Parathyroid adenoma (tissue), 2 donors: ENCODE measurements around the gene IL7R.
"Not testable (repeated sequence)": the region's sequence is repeated elsewhere in the genome, so short reads cannot be mapped to it uniquely, and the experiment has no call there.

Source experiments
- H2AFZ ChIP-seq: fragments of 300-600 bp; sonication (generic); one replicate; pipeline ENCODE4 v1.7.0; 2017; ENCODE audit warnings: antibody characterized with exemption, mild to moderate bottlenecking
- H3K27ac ChIP-seq: fragments of 300-600 bp; sonication (generic); one replicate; pipeline ENCODE4 v1.7.0; 2017
- H3K27me3 ChIP-seq: fragments of 300-600 bp; sonication (generic); one replicate; pipeline ENCODE4 v1.7.0; 2017; ENCODE audit warnings: low read length; ENCODE audit not compliant: control insufficient read depth, insufficient read depth
- H3K36me3 ChIP-seq: fragments of 300-600 bp; sonication (generic); one replicate; pipeline ENCODE4 v1.7.0; 2017; ENCODE audit warnings: low read length; ENCODE audit not compliant: control insufficient read depth, insufficient read depth
- H3K4me1 ChIP-seq: fragments of 300-600 bp; sonication (generic); one replicate; pipeline ENCODE4 v1.7.0; 2017; ENCODE audit warnings: control low read depth
- H3K4me2 ChIP-seq: fragments of 300-600 bp; sonication (generic); one replicate; pipeline ENCODE4 v1.7.0; 2017; ENCODE audit warnings: low read length
- H3K4me3 ChIP-seq: fragments of 300-600 bp; sonication (generic); one replicate; pipeline ENCODE4 v1.7.0; 2017; ENCODE audit warnings: low read depth, low read length
- H3K79me2 ChIP-seq: fragments of 300-600 bp; sonication (generic); one replicate; pipeline ENCODE4 v1.7.0; 2017; ENCODE audit warnings: control low read depth
- H3K9ac ChIP-seq: fragments of 300-600 bp; sonication (generic); one replicate; pipeline ENCODE4 v1.7.0; 2017; ENCODE audit warnings: mild to moderate bottlenecking
- H3K9me3 ChIP-seq: fragments of 300-600 bp; sonication (generic); one replicate; pipeline ENCODE4 v1.7.0; 2017; ENCODE audit warnings: low read length; ENCODE audit not compliant: control insufficient read depth
- TF ChIP-seq, protein P1 (sequence below): fragments of 300-600 bp; sonication (generic); IDR thresholded peaks from one replicate; pipeline ENCODE4 v1.7.0; 2017; ENCODE audit warnings: antibody characterized with exemption, mild to moderate bottlenecking
- donor health status: primary hyperparathyroidism.

Gene IL7R

DNA sequence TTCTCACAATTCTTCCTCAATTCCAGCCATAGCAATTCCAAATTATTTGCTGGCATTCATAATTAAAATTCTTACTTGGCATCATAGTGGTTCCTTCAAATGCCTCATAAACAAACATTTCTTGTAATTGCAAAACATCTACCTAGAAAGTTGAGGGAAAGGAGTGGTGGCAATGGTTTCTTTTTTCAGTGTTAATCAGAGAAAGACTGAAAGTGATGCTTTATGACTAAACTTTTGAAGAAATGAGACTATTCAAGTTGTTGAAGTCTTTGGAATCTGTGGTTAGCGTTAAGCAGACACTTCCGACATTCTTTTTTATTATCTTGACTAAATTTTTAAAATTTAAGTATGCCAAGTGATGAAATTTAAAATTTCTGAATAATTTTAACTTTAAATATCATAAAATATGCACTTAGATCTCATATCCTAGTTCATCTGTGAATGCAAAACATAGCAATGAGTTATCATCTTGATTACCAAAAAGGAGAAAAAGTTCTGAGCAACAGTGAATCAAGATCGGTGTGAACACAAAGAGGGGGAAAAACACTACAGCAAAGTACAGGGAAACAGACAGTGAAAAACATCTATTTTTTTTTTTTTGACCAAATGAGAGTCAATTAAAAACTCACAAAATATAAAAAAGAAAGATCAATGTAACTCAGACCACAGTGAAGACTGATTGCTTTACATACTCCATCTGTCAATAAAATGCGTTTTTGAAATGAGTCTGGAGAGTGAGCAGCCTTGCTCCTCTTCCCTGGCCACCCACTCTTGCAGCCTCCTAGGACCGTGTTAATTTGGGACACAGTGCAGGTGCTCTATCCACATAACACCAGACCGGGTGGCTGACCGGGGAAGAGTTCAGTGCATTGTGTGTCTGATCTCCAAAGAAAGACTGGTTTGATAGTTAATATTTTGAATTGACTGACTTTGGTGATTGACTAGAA is 20.6 kb upstream of the IL7R start:
- no peak overlapping the region for H3K27ac ChIP-seq
- H3K79me2 ChIP-seq, result no peaks in the 10 kb centered on the region

DNA sequence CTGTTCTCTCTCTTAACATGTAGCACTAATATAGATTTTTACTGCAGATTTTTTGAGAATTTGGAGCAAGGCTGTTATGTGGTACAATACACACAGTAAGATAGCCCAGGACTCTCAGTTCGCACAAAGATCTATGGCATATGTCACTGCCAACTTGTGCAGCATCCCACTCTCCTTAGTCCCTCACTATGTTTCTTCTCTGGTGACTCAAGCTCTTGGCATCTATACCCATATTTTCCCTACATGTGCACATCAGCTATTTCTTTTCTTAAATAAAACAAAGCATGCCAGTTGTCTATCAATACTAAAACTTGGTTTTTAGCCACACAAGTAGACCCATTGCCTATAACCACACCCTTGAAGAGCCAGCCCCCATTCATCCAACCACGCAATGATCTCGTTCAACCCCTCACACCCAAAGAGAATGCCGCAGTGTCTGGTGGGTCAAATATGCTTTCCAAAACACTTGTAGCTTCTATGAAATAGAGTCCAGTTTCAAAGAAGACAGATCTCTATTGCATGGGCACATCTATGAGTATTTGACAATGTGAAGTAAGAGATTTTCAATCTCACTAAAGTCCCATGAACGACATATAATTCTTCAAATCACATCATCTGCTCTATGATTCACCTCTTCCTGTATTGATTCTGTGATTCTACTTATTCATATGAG is 18.2 kb upstream of the IL7R start:
- Histone ChIP-seq H3K27me3 (no peaks in the 10 kb centered on the region), H3K36me3 (no peaks in the 10 kb centered on the region), H3K27ac (no peak overlapping the region), H3K9ac (no peak overlapping the region), H3K4me3 (no peak overlapping the region), H3K4me1 (no peaks in the 10 kb centered on the region), H3K9me3 (no peaks in the 10 kb centered on the region), H3K79me2 (no peaks in the 10 kb centered on the region), H2AFZ (no peak overlapping the region), H3K4me2 (no peak overlapping the region)
- TF ChIP-seq, protein P1, sequence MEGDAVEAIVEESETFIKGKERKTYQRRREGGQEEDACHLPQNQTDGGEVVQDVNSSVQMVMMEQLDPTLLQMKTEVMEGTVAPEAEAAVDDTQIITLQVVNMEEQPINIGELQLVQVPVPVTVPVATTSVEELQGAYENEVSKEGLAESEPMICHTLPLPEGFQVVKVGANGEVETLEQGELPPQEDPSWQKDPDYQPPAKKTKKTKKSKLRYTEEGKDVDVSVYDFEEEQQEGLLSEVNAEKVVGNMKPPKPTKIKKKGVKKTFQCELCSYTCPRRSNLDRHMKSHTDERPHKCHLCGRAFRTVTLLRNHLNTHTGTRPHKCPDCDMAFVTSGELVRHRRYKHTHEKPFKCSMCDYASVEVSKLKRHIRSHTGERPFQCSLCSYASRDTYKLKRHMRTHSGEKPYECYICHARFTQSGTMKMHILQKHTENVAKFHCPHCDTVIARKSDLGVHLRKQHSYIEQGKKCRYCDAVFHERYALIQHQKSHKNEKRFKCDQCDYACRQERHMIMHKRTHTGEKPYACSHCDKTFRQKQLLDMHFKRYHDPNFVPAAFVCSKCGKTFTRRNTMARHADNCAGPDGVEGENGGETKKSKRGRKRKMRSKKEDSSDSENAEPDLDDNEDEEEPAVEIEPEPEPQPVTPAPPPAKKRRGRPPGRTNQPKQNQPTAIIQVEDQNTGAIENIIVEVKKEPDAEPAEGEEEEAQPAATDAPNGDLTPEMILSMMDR, result no peak

More for the DNA sequence above, 20.6 kb upstream of the IL7R start:
- Histone ChIP-seq H3K4me1 (peaks cover 9% of the 10 kb centered on the region), H3K4me3 (no peak overlapping the region), H3K27me3 (no peaks in the 10 kb centered on the region), H3K36me3 (no peaks in the 10 kb centered on the region), H3K4me2 (no peak overlapping the region), H3K9me3 (no peaks in the 10 kb centered on the region), H3K9ac (no peak overlapping the region), H2AFZ (no peak overlapping the region)
- TF ChIP-seq, protein P1, result no peak

DNA sequence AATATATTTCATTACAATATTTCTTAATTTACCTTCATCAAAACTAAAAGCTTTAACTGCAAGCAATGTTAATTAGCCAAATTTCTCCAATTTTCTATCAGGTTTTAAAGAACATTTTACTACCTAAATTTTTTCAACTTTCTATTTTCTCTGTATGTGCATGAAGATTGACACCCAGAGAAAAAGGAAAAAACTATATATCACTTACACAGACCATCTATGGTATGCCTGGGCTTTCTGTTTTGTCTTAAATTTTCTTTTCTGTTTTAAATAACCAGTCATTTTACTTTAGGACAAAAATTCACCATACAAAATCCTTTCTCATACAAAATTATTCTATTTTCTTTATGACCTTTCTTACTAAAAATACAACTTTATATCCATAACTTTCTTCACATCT is 13.8 kb upstream of the IL7R start:
- Histone ChIP-seq H3K27me3 (no peaks in the 10 kb centered on the region), H2AFZ (no peak overlapping the region), H3K4me1 (no peaks in the 10 kb centered on the region), H3K9ac (no peak overlapping the region), H3K4me3 (no peak overlapping the region), H3K9me3 (no peaks in the 10 kb centered on the region), H3K36me3 (no peaks in the 10 kb centered on the region), H3K4me2 (no peak overlapping the region), H3K27ac (no peak overlapping the region), H3K79me2 (no peaks in the 10 kb centered on the region)
- TF ChIP-seq, protein P1, result no peak

DNA sequence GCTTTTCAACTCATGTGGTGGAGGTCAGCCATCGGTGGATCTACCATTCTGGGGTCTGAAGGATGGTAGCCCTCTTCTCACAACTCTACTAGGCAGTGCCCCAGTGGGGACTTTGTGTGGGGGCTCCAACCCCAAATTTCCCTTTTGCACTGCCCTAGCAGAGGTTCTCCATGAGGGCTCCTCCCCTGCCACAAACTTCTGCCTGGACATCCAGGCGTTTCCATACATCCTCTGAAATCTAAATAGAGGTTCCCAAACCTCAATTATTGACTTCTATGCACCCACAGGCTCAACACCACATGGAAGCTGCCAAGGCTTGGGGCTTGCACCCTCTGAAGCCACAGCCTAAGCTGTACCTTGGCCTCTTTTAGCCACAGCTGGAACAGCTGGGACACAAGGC is 11.2 kb upstream of the IL7R start:
- H3K4me1 ChIP-seq, H2AFZ ChIP-seq, H3K9me3 ChIP-seq, H3K9ac ChIP-seq, H3K36me3 ChIP-seq, H3K27me3 ChIP-seq, H3K27ac ChIP-seq, H3K79me2 ChIP-seq, H3K4me2 ChIP-seq, H3K4me3 ChIP-seq: not testable (repeated sequence)

DNA sequence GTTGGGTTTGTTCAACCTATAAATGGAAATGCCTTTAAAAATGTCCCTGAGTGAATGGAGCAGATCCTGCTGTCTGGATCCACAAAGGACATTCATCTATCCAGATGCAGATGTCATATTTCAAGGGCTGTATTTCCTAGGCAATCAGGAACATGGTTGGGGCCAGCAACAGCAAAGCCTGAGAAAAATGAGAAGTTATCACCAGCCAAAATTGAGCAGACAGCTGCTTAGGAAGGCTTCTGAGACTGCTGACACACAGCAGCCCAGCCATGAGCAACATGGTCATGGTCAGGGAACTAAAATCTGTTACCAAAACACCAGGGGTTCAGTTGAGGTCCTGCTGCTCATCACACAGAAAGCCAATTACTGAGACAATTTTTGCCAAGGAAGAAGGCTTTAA is 9.2 kb upstream of the IL7R start:
- Histone ChIP-seq H3K9ac (no peak overlapping the region), H3K27ac (no peak overlapping the region), H2AFZ (no peak overlapping the region), H3K4me1 (no peaks in the 10 kb centered on the region), H3K4me2 (no peak overlapping the region), H3K79me2 (no peaks in the 10 kb centered on the region), H3K4me3 (no peak overlapping the region), H3K9me3 (no peaks in the 10 kb centered on the region), H3K36me3 (no peaks in the 10 kb centered on the region), H3K27me3 (no peaks in the 10 kb centered on the region)
- TF ChIP-seq, protein P1, result no peak
